NCI-H2029 (cell line): ENCODE results near the gene OR56A1.

Experiments used
- DNase-seq: peaks from one replicate; lab custom pipeline; 2025; lab: John Stamatoyannopoulos, UW

Gene OR56A1

GRCh38 chr11:5989203-5989602 lies 41.4 kb downstream of the OR56A1 start:
- no peak for DNase-seq

GRCh38 chr11:5986885-5987284 lies 43.7 kb downstream of the OR56A1 start, which contains the start of gene OR52L1:
Gene OR52L1, minus strand, starts transcription at chr11:5986985. Its CDS starts 55 bp downstream, at chr11:5986930.
- no peak for DNase-seq

- no peak for DNase-seq
Observed at GRCh38 chr11:5983443-5983842, 47.1 kb downstream of the OR56A1 start.

- no peak for DNase-seq
Observed at GRCh38 chr11:5973530-5973929, 57.0 kb downstream of the OR56A1 start.
